Breast epithelium (tissue), 4 donors: ENCODE results near the gene CST6. TPM values are rescaled to one million over a fixed set of nuclear protein-coding genes. Genes with fewer than 3 reads are reported as not detected.

ENCODE experiments used
- DNase-seq, 2 donors: peaks; one replicate each; pipeline ENCODE4 v3.0.0-alpha.2; 2019; ENCODE audit warnings: low spot score in 2 of 2
- H3K27ac ChIP-seq, 2 donors: fragments of 200-600 bp; sonication (generic) in 1 of 2; one replicate each; pipeline ENCODE4 v1.5.1; 2016 to 2019; ENCODE audit warnings: mild to moderate bottlenecking in 1 of 2
- H3K27me3 ChIP-seq, 2 donors: fragments of 200-600 bp; sonication (generic) in 1 of 2; one replicate each; pipeline versions ENCODE4 v1.5.1 to v1.6.0; 2017 to 2019; ENCODE audit warnings: control low read depth in 1 of 2, mild to moderate bottlenecking in 1 of 2
- H3K36me3 ChIP-seq: fragments of 200-600 bp; one replicate; pipeline ENCODE4 v1.5.1; 2019
- H3K4me1 ChIP-seq, 2 donors: fragments of 200-600 bp; sonication (generic); one replicate each; pipeline ENCODE4 v1.5.1; 2016 to 2019; ENCODE audit warnings: control low read depth in 1 of 2
- H3K4me3 ChIP-seq, 3 donors: fragments of 200-600 bp; sonication (generic); 1 replicate in 2 of 3; 2 replicates in 1 of 3; pipeline ENCODE4 v1.5.1; 2016 to 2019; ENCODE audit warnings: mild to moderate bottlenecking in 3 of 3, moderate library complexity in 2 of 3
- H3K9me3 ChIP-seq, 2 donors: fragments of 200-600 bp; sonication (generic) in 1 of 2; one replicate each; pipeline ENCODE4 v1.5.1; 2016 to 2019; ENCODE audit warnings: control low read depth in 1 of 2
- CTCF ChIP-seq, 3 donors: fragments of 450-650 bp; IDR thresholded peaks; one replicate each; pipeline ENCODE4 v1.5.1; 2016 to 2017; ENCODE audit warnings: antibody characterized with exemption in 3 of 3, mild to moderate bottlenecking in 3 of 3, moderate library complexity in 3 of 3
- POLR2A ChIP-seq: fragments of 450-650 bp; IDR thresholded peaks from one replicate; pipeline ENCODE4 v1.6.1; 2016; ENCODE audit warnings: antibody characterized with exemption, mild to moderate bottlenecking, moderate library complexity
- POLR2AphosphoS5 ChIP-seq, 3 donors: sonication (generic); formaldehyde crosslinking; IDR thresholded peaks; one replicate each; pipeline ENCODE4 v1.6.1; 2017; ENCODE audit warnings: antibody characterized with exemption in 3 of 3
- intact Hi-C: fragments of 100-400 bp; cut with DNase I; formaldehyde crosslinking; loops from one replicate; pipeline ENCODE4 v1.15.1; 2023; ENCODE audit warnings: low total_unique reads
- total RNA-seq, 3 donors: library from RNA; depleted of rRNA; stranded (reverse); fragments of >200 nt; gene quantifications; one replicate each; pipeline ENCODE4 v1.1.0, GENCODE V29; 2016

Gene CST6
- total RNA-seq, 3 donors from 2014 or later: 0.59 to 0.98 TPM; not detected in 1

GRCh38 chr11:66059966-66060680 lies 48.3 kb downstream of the CST6 start:
- peaks cover 20% of the 10 kb centered on the region for H3K36me3 ChIP-seq
- H3K27me3 ChIP-seq: no peaks in the 10 kb centered on the region
- H3K9me3 ChIP-seq: no peaks in the 10 kb centered on the region
- intact Hi-C loops: no loop called here
- DNase-seq: no peak
- TF ChIP-seq CTCF (IDR thresholded peaks at IDR 0.05) (no peak), POLR2AphosphoS5 (IDR thresholded peaks at IDR 0.05) (no peak)
- H3K4me3 ChIP-seq: no peak overlapping the region
- no peaks in the 10 kb centered on the region for H3K4me1 ChIP-seq
- no peak overlapping the region for H3K27ac ChIP-seq

DNA sequence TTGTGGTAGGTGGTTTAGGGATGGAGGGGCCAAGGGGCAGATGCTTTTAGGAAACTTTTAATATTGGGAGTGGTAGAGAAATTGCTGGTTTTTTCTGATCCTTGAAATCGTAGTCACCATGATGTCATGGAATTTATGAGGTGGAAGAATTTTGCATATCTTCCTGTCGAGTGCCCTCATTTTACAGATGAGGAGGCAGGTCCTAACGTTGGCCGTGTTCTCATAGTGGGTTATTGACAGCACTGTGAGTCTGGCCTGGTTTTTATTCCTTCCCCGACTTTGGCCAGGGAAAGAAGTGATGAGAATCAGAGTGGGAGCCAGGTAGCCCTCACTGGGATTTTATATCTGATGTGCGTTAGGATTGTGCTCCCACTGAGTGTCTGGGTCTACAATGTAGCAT lies 49.5 kb downstream of the CST6 start:
- TF ChIP-seq CTCF (IDR thresholded peaks at IDR 0.05): no peak
- TF ChIP-seq POLR2A: no peak
- TF ChIP-seq POLR2AphosphoS5 (IDR thresholded peaks at IDR 0.05): no peak
- H3K27ac ChIP-seq: no peak overlapping the region
- no peaks in the 10 kb centered on the region for H3K9me3 ChIP-seq
- H3K27me3 ChIP-seq: no peaks in the 10 kb centered on the region
- no peak for DNase-seq
- H3K36me3 ChIP-seq: peaks cover 21% of the 10 kb centered on the region
- no peak overlapping the region for H3K4me3 ChIP-seq
- no peaks in the 10 kb centered on the region for H3K4me1 ChIP-seq
- intact Hi-C loops: no loop called here

GRCh38 chr11:66062408-66062807 lies 50.6 kb downstream of the CST6 start:
- Histone ChIP-seq H3K27ac (no peak overlapping the region), H3K4me3 (no peak overlapping the region), H3K36me3 (peaks cover 28% of the 10 kb centered on the region), H3K4me1 (no peaks in the 10 kb centered on the region), H3K27me3 (no peaks in the 10 kb centered on the region), H3K9me3 (no peaks in the 10 kb centered on the region)
- no peak for DNase-seq
- intact Hi-C loops: no loop called here
- TF ChIP-seq POLR2AphosphoS5 (IDR thresholded peaks at IDR 0.05) (no peak), POLR2A (no peak), CTCF (IDR thresholded peaks at IDR 0.05) (no peak)

Other genes starting within 250 kb of the CST6 start
- gene AP5B1, start 231.0 kb upstream of the CST6 start, total RNA-seq: 10 to 100 TPM; 15.5 to 19.3 (median 17.6) TPM
- 1 to 10 TPM in 2 of 3 donors, not detected in 1; 3.6 to 5.1 TPM for gene OVOL1, start 224.9 kb upstream of the CST6 start, total RNA-seq
- 1 to 10 TPM in 1 of 3 donors, under 1 TPM in 2; 0.15 to 2.3 (median 0.48) TPM for gene SNX32, start 178.0 kb upstream of the CST6 start, total RNA-seq
- 100 to 1,000 TPM; 407 to 564 (median 453) TPM for gene CFL1, start 153.8 kb upstream of the CST6 start, total RNA-seq
- gene MUS81, start 151.6 kb upstream of the CST6 start, total RNA-seq: 10 to 100 TPM; 29.8 to 44.6 (median 42.9) TPM
- gene EFEMP2, start 139.2 kb upstream of the CST6 start, total RNA-seq: 10 to 100 TPM; 34.5 to 75.0 (median 57.0) TPM
- 1 to 10 TPM; 1.6 to 4.0 (median 1.9) TPM for gene CTSW, start 132.2 kb upstream of the CST6 start, total RNA-seq
- gene FIBP, start 123.5 kb upstream of the CST6 start, total RNA-seq: 10 to 100 TPM; 51.2 to 68.5 (median 51.7) TPM
- 10 to 100 TPM; 30.3 to 91.1 (median 41.9) TPM for gene CCDC85B, start 121.3 kb upstream of the CST6 start, total RNA-seq
- gene FOSL1, start 111.6 kb upstream of the CST6 start, total RNA-seq: 10 to 100 TPM in 1 of 3 donors, 1 to 10 TPM in 2; 2.4 to 17.0 (median 7.2) TPM
- gene C11orf68, start 92.9 kb upstream of the CST6 start, total RNA-seq: 10 to 100 TPM; 16.7 to 20.3 (median 19.7) TPM
- gene DRAP1, start 92.6 kb upstream of the CST6 start, total RNA-seq: 10 to 100 TPM; 50.1 to 64.5 (median 51.5) TPM
- gene TSGA10IP, start 66.5 kb upstream of the CST6 start, total RNA-seq: not detected
- 10 to 100 TPM; 55.2 to 68.5 (median 55.9) TPM for gene SART1, start 50.3 kb upstream of the CST6 start, total RNA-seq
- gene EIF1AD, start 9.9 kb upstream of the CST6 start, total RNA-seq: 10 to 100 TPM; 31.0 to 33.1 (median 31.0) TPM
- 10 to 100 TPM; 15.7 to 42.0 (median 37.4) TPM for gene BANF1, start 9.5 kb upstream of the CST6 start, total RNA-seq
- 1 to 10 TPM in 1 of 3 donors, under 1 TPM in 1, not detected in 1; 0.32 to 1.3 TPM for gene CATSPER1, start 14.5 kb downstream of the CST6 start, total RNA-seq
- under 1 TPM in 1 of 3 donors, not detected in 2; 0.29 TPM for gene GAL3ST3, start 37.2 kb downstream of the CST6 start, total RNA-seq
- 100 to 1,000 TPM; 144 to 163 (median 154) TPM for gene SF3B2, start 40.4 kb downstream of the CST6 start, total RNA-seq
- 10 to 100 TPM; 37.9 to 40.6 (median 38.6) TPM for gene PACS1, start 58.3 kb downstream of the CST6 start, total RNA-seq
- gene KLC2, start 245.7 kb downstream of the CST6 start, total RNA-seq: 10 to 100 TPM; 13.2 to 15.4 (median 14.1) TPM